Smooth muscle cell (in vitro differentiated cells): Measurements from ENCODE around the gene LIPM. TPM values are rescaled to one million over a fixed set of nuclear protein-coding genes. Genes with fewer than 3 reads are reported as not detected.
A peak's percentile ranks its signal among the peaks of the same experiment; 100 is the strongest.

Source experiments
- DNase-seq: peaks from one replicate; lab custom pipeline; 2025; ENCODE audit not compliant: unreplicated experiment; lab: John Stamatoyannopoulos, UW
- H2AFZ ChIP-seq: fragments of 200-600 bp; sonication (generic); 2 replicates; pipeline ENCODE4 v1.6.0; 2016; ENCODE audit warnings: antibody characterized with exemption, low read depth, mild to moderate bottlenecking
- H3F3A ChIP-seq: fragments of 200-600 bp; sonication (generic); 2 replicates; pipeline ENCODE4 v1.6.0; 2017; ENCODE audit warnings: antibody characterized with exemption, low read depth
- H3K27ac ChIP-seq: fragments of 200-600 bp; sonication (generic); 2 replicates; pipeline ENCODE4 v1.5.1; 2016; ENCODE audit warnings: low read depth, mild to moderate bottlenecking
- H3K27me3 ChIP-seq: fragments of 200-600 bp; sonication (generic); 2 replicates; pipeline ENCODE4 v1.6.1; 2016; ENCODE audit warnings: low read depth, mild to moderate bottlenecking
- H3K36me3 ChIP-seq: fragments of 200-600 bp; sonication (generic); 2 replicates; pipeline ENCODE4 v1.5.1; 2016; ENCODE audit warnings: low read depth
- H3K4me1 ChIP-seq: fragments of 200-600 bp; sonication (generic); 2 replicates; pipeline ENCODE4 v1.5.1; 2016; ENCODE audit warnings: low read depth
- H3K4me2 ChIP-seq: fragments of 200-600 bp; sonication (generic); 2 replicates; pipeline ENCODE4 v1.6.0; 2016; ENCODE audit warnings: mild to moderate bottlenecking
- H3K4me3 ChIP-seq: fragments of 200-600 bp; sonication (generic); 2 replicates; pipeline ENCODE4 v1.5.1; 2016; ENCODE audit warnings: mild to moderate bottlenecking
- H3K79me2 ChIP-seq: fragments of 200-600 bp; sonication (generic); 2 replicates; pipeline ENCODE4 v1.6.0; 2016; ENCODE audit warnings: low read depth, mild to moderate bottlenecking
- H3K9ac ChIP-seq: fragments of 200-600 bp; sonication (generic); 2 replicates; pipeline ENCODE4 v1.6.0; 2016; ENCODE audit warnings: low read depth
- H3K9me3 ChIP-seq: fragments of 200-600 bp; sonication (generic); replicated peaks from 2 replicates; pipeline ENCODE4 v1.5.1; 2016; ENCODE audit warnings: low read depth
- H4K20me1 ChIP-seq: fragments of 200-600 bp; sonication (generic); 2 replicates; pipeline ENCODE4 v1.6.0; 2016; ENCODE audit warnings: low read depth
- CTCF ChIP-seq: fragments of 200-600 bp; sonication (generic); IDR thresholded peaks from 2 replicates; pipeline ENCODE4 v1.5.1; 2017; ENCODE audit warnings: borderline replicate concordance, mild to moderate bottlenecking, antibody characterized with exemption; ENCODE audit not compliant: insufficient read depth, poor library complexity, severe bottlenecking
- WGBS: methylation state at CpG from one replicate; pipeline ENCODE4 v1.1.7; 2016; ENCODE audit warnings: low lambda C conversion rate; 5-methylcytosine and 5-hydroxymethylcytosine counted together
- polyA plus RNA-seq: library from polyadenylated mRNA; unstranded; fragments of >200 nt; fragmentation: Nextera tagmentation; extraction: Ambion mirVana; gene quantifications from 2 replicates; pipeline ENCODE4 v1.2.1, GENCODE V29; 2016
- total RNA-seq: library from RNA; depleted of rRNA; stranded (reverse); fragments of >200 nt; gene quantifications from 2 replicates; pipeline ENCODE4 v1.2.3, GENCODE V29; 2014

Gene LIPM
- total and polyA plus RNA-seq, 2 experiments from 2014 or later, result 0.67 TPM; not detected in 1

DNA sequence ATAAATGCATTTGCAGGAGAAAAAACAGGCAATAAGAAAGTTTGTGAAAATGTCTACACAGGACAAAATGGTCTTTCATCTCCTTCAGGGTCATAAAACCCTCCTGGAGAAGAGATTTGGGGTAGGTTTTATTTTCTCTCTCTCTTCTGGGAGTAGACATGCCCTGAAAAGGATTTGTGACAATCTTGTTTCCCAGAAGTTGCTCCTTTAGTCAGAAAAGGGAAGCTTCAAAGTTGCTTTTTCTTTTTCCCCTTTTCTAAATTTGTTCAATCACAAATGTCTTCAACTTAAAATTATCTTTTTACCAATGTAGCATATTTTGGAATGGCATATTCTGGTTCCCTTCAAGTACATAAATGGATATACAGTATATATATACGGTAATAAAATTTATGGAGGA, 58.5 kb downstream of the LIPM start:
- H3K4me1 ChIP-seq, result no peaks in the 10 kb centered on the region
- DNase-seq, result no peak
- 54% methylated on average over 1 of the region's 1 CpG for WGBS

GRCh38 chr10:88865281-88865876, 62.8 kb downstream of the LIPM start:
- H4K20me1 ChIP-seq, result no peaks in the 10 kb centered on the region
- 91% methylated on average over 4 of the region's 4 CpGs for WGBS
- H3K4me1 ChIP-seq, result no peaks in the 10 kb centered on the region
- no peak overlapping the region for H3K4me2 ChIP-seq
- H2AFZ ChIP-seq, result no peak overlapping the region
- no peak overlapping the region for H3K27ac ChIP-seq
- no peak for DNase-seq
- H3K36me3 ChIP-seq, result no peaks in the 10 kb centered on the region
- peak; percentile 14 for TF ChIP-seq CTCF
- H3K27me3 ChIP-seq, result peaks cover 38% of the 10 kb centered on the region
- H3K79me2 ChIP-seq, result no peaks in the 10 kb centered on the region
- no peak overlapping the region for H3K9ac ChIP-seq
- no peak overlapping the region for H3K4me3 ChIP-seq
- H3F3A ChIP-seq, result no peaks in the 10 kb centered on the region
- H3K9me3 ChIP-seq, result no peaks in the 10 kb centered on the region

More for the DNA sequence above, 58.5 kb downstream of the LIPM start:
- Histone ChIP-seq H2AFZ (no peak overlapping the region), H3F3A (no peaks in the 10 kb centered on the region), H3K27ac (no peak overlapping the region), H3K27me3 (peaks cover 43% of the 10 kb centered on the region), H3K4me3 (no peak overlapping the region), H3K36me3 (no peaks in the 10 kb centered on the region), H4K20me1 (no peaks in the 10 kb centered on the region), H3K9ac (no peak overlapping the region), H3K4me2 (no peak overlapping the region), H3K9me3 (no peaks in the 10 kb centered on the region), H3K79me2 (no peaks in the 10 kb centered on the region)
- no peak for TF ChIP-seq CTCF

GRCh38 chr10:88866454-88866853, 63.9 kb downstream of the LIPM start:
- Histone ChIP-seq H3K27me3 (peaks cover 32% of the 10 kb centered on the region), H3K9me3 (no peaks in the 10 kb centered on the region), H3K4me3 (no peak overlapping the region), H4K20me1 (no peaks in the 10 kb centered on the region), H3K9ac (no peak overlapping the region), H3F3A (no peaks in the 10 kb centered on the region), H3K27ac (no peak overlapping the region), H3K4me1 (no peaks in the 10 kb centered on the region), H3K4me2 (no peak overlapping the region), H3K36me3 (no peaks in the 10 kb centered on the region), H3K79me2 (no peaks in the 10 kb centered on the region), H2AFZ (no peak overlapping the region)
- 90% methylated on average over 2 of the region's 2 CpGs for WGBS
- no peak for TF ChIP-seq CTCF
- DNase-seq, result no peak

- Histone ChIP-seq H3K79me2 (no peaks in the 10 kb centered on the region), H3K27ac (no peak overlapping the region), H3K9me3 (no peaks in the 10 kb centered on the region), H2AFZ (no peak overlapping the region), H3F3A (no peaks in the 10 kb centered on the region), H3K4me1 (no peaks in the 10 kb centered on the region), H3K4me3 (no peak overlapping the region), H3K9ac (no peak overlapping the region), H3K4me2 (no peak overlapping the region), H3K27me3 (peaks cover 12% of the 10 kb centered on the region), H3K36me3 (no peaks in the 10 kb centered on the region), H4K20me1 (no peaks in the 10 kb centered on the region)
- no peak for DNase-seq
- no peak for TF ChIP-seq CTCF
Measured at GRCh38 chr10:88870089-88870488, 67.6 kb downstream of the LIPM start.
